ENCODE data around the gene GPAM.

- TF ChIP-seq POLR2A (IDR thresholded peaks at IDR 0.05) = no peak
- TF ChIP-seq POLR2AphosphoS5 (IDR thresholded peaks at IDR 0.05; ENCODE audit: insufficient read depth in 1 of 2, low read depth in 1 of 2) = no peak
Measured at GRCh38 chr10:112122827-112123226, 60.7 kb downstream of the GPAM start.

Data from vagina (tissue), 2 donors.